OCI-LY7 (cell line): Measurements from ENCODE around the gene SLC26A8.

ENCODE experiments used
- EZH2phosphoT487 ChIP-seq: fragments of 200-600 bp; sonication (generic); IDR thresholded peaks from 2 replicates; pipeline ENCODE4 v1.6.1; 2018; ENCODE audit warnings: low read depth, borderline replicate concordance, mild to moderate bottlenecking, mixed run types, antibody characterized with exemption, low read length, moderate library complexity, mixed read lengths
- TF ChIP-seq, protein P1 (sequence below): fragments of 200-600 bp; sonication (generic); conservative IDR thresholded peaks from 2 replicates; pipeline ENCODE4 v1.5.1; 2014; ENCODE audit warnings: mild to moderate bottlenecking, antibody characterized with exemption, low read length, moderate library complexity, mixed read lengths

DNA sequence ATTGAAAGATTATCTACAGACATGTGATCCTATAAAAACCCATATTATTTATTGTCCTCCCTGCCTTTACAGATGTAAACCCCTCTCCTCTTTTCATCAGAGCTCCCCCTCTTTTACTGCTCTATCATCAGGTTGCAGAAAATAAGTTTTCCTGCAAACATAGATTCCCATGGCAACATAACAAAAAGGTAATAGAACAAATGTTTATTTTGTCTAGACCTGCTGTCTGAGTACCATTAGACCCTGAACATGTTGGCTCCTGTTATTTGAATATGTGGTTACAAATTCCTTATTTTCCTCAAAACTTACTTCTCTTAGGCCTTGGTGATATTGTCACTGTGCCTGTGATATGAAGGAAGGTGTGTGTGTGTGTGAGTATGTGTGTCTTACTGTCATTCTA is 14.7 kb upstream of the SLC26A8 start:
- TF ChIP-seq, protein P1, sequence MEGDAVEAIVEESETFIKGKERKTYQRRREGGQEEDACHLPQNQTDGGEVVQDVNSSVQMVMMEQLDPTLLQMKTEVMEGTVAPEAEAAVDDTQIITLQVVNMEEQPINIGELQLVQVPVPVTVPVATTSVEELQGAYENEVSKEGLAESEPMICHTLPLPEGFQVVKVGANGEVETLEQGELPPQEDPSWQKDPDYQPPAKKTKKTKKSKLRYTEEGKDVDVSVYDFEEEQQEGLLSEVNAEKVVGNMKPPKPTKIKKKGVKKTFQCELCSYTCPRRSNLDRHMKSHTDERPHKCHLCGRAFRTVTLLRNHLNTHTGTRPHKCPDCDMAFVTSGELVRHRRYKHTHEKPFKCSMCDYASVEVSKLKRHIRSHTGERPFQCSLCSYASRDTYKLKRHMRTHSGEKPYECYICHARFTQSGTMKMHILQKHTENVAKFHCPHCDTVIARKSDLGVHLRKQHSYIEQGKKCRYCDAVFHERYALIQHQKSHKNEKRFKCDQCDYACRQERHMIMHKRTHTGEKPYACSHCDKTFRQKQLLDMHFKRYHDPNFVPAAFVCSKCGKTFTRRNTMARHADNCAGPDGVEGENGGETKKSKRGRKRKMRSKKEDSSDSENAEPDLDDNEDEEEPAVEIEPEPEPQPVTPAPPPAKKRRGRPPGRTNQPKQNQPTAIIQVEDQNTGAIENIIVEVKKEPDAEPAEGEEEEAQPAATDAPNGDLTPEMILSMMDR, result no peak
- no peak for TF ChIP-seq EZH2phosphoT487
